H1 (cell line): Measurements from ENCODE around the gene LGALS16. TPM values are rescaled to one million over a fixed set of nuclear protein-coding genes. Genes with fewer than 3 reads are reported as not detected.

Source experiments
- CTCF ChIA-PET: fragments of 300-600 bp; sonication (Branson Sonifier 250); formaldehyde crosslinking; loops from one replicate; lab custom pipeline; 2021; ENCODE audit not compliant: partially characterized antibody; lab: Charles Lee
- POLR2A ChIA-PET: fragments of 300-600 bp; sonication (Branson Sonifier 250); formaldehyde crosslinking; loops from one replicate; lab custom pipeline; 2021; ENCODE audit warnings: inconsistent platforms; ENCODE audit not compliant: partially characterized antibody; lab: Charles Lee
- DNase-seq, 2 experiments: peaks; one replicate each; pipeline versions ENCODE4 v3.0.0 to v3.0.0-alpha.2; 2010 to 2022; ENCODE audit warnings: low spot score in 2 of 2, low read depth in 1 of 2, mixed read lengths in 1 of 2
- FAIRE-seq: peaks from 2 replicates; lab custom pipeline; 2011; peaks lifted over from hg19 to GRCh38; lab: Jason Lieb, UNC
- H2AFZ ChIP-seq: 2 replicates; pipeline ENCODE4 v1.8.1; 2012; ENCODE audit warnings: low read length, inconsistent platforms
- H2AK5ac ChIP-seq: 2 replicates; pipeline ENCODE4 v1.6.1; 2013; ENCODE audit warnings: low read depth, low read length
- H2BK120ac ChIP-seq: replicated peaks from 2 replicates; pipeline ENCODE3; 2013; ENCODE audit warnings: low read depth, low read length, inconsistent platforms
- H2BK12ac ChIP-seq: 2 replicates; pipeline ENCODE4 v1.6.1; 2013; ENCODE audit warnings: low read depth, low read length
- H2BK15ac ChIP-seq: 2 replicates; pipeline ENCODE4 v1.6.1; 2013; ENCODE audit warnings: low read length
- H2BK20ac ChIP-seq: 2 replicates; pipeline ENCODE4 v1.6.1; 2013; ENCODE audit warnings: low read length
- H2BK5ac ChIP-seq: 2 replicates; pipeline ENCODE4 v1.6.1; 2013; ENCODE audit warnings: low read depth, low read length
- H3K14ac ChIP-seq: 2 replicates; pipeline ENCODE4 v1.6.1; 2013; ENCODE audit warnings: inconsistent platforms; ENCODE audit not compliant: insufficient read length
- H3K18ac ChIP-seq: 2 replicates; pipeline ENCODE4 v1.6.1; 2013; ENCODE audit warnings: low read length; ENCODE audit errors: extremely low read depth
- H3K23ac ChIP-seq: 2 replicates; pipeline ENCODE4 v1.6.1; 2013; ENCODE audit warnings: inconsistent platforms; ENCODE audit not compliant: insufficient read length
- H3K23me2 ChIP-seq: 2 replicates; pipeline ENCODE4 v1.6.1; 2013; ENCODE audit warnings: low read depth, low read length
- H3K27ac ChIP-seq: 2 replicates; pipeline ENCODE4 v1.6.1; 2011; ENCODE audit warnings: low read depth, low read length, inconsistent platforms
- H3K27me3 ChIP-seq, 4 experiments: replicated peaks in 1 of 4; 1 replicate in 1 of 4; 2 replicates in 3 of 4; pipeline versions ENCODE4 v1.6.1 to v1.8.1; 2011 to 2013; ENCODE audit warnings: low read length in 3 of 4, mild to moderate bottlenecking in 3 of 4, inconsistent platforms in 2 of 4, mixed read lengths in 2 of 4, moderate library complexity in 1 of 4; ENCODE audit not compliant: control insufficient read depth in 3 of 4, insufficient read depth in 3 of 4; ENCODE audit errors: extremely low read depth in 1 of 4
- H3K36me3 ChIP-seq, 4 experiments: 2 replicates each; pipeline versions ENCODE4 v1.6.1 to v1.8.1; 2011 to 2013; ENCODE audit warnings: mild to moderate bottlenecking in 4 of 4, low read length in 3 of 4, moderate library complexity in 2 of 4, control low read depth in 1 of 4, inconsistent platforms in 1 of 4; ENCODE audit not compliant: insufficient read depth in 4 of 4, control insufficient read depth in 2 of 4
- H3K4ac ChIP-seq: replicated peaks from 2 replicates; pipeline ENCODE3; 2013; ENCODE audit warnings: low read length, low read depth, mixed read lengths, inconsistent platforms; ENCODE audit not compliant: insufficient read length
- H3K4me1 ChIP-seq, 4 experiments: replicated peaks in 1 of 4; 1 replicate in 1 of 4; 2 replicates in 3 of 4; pipeline versions ENCODE4 v1.6.1 to v1.8.1; 2011 to 2013; ENCODE audit warnings: low read length in 3 of 4, inconsistent platforms in 2 of 4, mixed read lengths in 1 of 4; ENCODE audit not compliant: insufficient read depth in 4 of 4, control insufficient read depth in 3 of 4
- H3K4me2 ChIP-seq, 2 experiments: 2 replicates each; pipeline versions ENCODE4 v1.6.1 to v1.8.1; 2011 to 2013; ENCODE audit warnings: low read depth in 2 of 2, low read length in 2 of 2, control low read depth in 1 of 2, inconsistent platforms in 1 of 2, mild to moderate bottlenecking in 1 of 2; ENCODE audit not compliant: insufficient read depth in 1 of 2
- H3K4me3 ChIP-seq, 4 experiments: fragments of 200-600, 300-600 bp in 1 of 4; sonication (generic), shearing (Covaris generic), sonication (Bioruptor Twin) in 1 of 4; 2 replicates each; pipeline versions ENCODE4 v1.5.1 to v1.8.1; 2011 to 2016; ENCODE audit warnings: low read length in 4 of 4, low read depth in 3 of 4, control low read depth in 2 of 4, inconsistent platforms in 2 of 4, mild to moderate bottlenecking in 2 of 4, mixed read lengths in 1 of 4, moderate library complexity in 1 of 4; ENCODE audit not compliant: insufficient read depth in 2 of 4; ENCODE audit errors: extremely low read depth in 1 of 4
- H3K56ac ChIP-seq: replicated peaks from 2 replicates; pipeline ENCODE3; 2013; ENCODE audit warnings: low read depth, mild to moderate bottlenecking, mixed read lengths, low read length, inconsistent platforms; ENCODE audit not compliant: insufficient read length
- H3K79me1 ChIP-seq: 2 replicates; pipeline ENCODE4 v1.6.1; 2013; ENCODE audit warnings: low read depth, low read length, control low read depth
- H3K79me2 ChIP-seq, 2 experiments: 2 replicates each; pipeline versions ENCODE4 v1.6.1 to v1.8.1; 2012 to 2013; ENCODE audit warnings: low read length in 2 of 2, mild to moderate bottlenecking in 2 of 2, inconsistent platforms in 1 of 2; ENCODE audit not compliant: insufficient read depth in 2 of 2, control insufficient read depth in 1 of 2
- H3K9ac ChIP-seq, 4 experiments: replicated peaks in 1 of 4; 1 replicate in 1 of 4; 2 replicates in 3 of 4; pipeline versions ENCODE4 v1.6.1 to v1.8.1; 2011 to 2013; ENCODE audit warnings: low read depth in 3 of 4, low read length in 3 of 4, control low read depth in 2 of 4, mild to moderate bottlenecking in 2 of 4, moderate library complexity in 2 of 4, inconsistent platforms in 1 of 4; ENCODE audit errors: extremely low read depth in 1 of 4
- H3K9me3 ChIP-seq, 2 experiments: 2 replicates each; pipeline versions ENCODE4 v1.6.1 to v1.8.1; 2012 to 2013; ENCODE audit warnings: mild to moderate bottlenecking in 2 of 2, moderate library complexity in 2 of 2, control low read depth in 1 of 2, inconsistent platforms in 1 of 2, low read depth in 1 of 2, low read length in 1 of 2, mixed read lengths in 1 of 2; ENCODE audit not compliant: insufficient read depth in 2 of 2
- H4K20me1 ChIP-seq, 2 experiments: replicated peaks in 1 of 2; 2 replicates each; pipeline versions ENCODE3 to v1.8.1; 2011 to 2013; ENCODE audit warnings: inconsistent platforms in 2 of 2, low read length in 2 of 2, mild to moderate bottlenecking in 1 of 2; ENCODE audit not compliant: insufficient read depth in 2 of 2, control insufficient read depth in 1 of 2
- H4K5ac ChIP-seq: 2 replicates; pipeline ENCODE4 v1.6.1; 2013; ENCODE audit warnings: low read length, low read depth, mixed read lengths, inconsistent platforms; ENCODE audit not compliant: insufficient read length
- H4K8ac ChIP-seq: 2 replicates; pipeline ENCODE4 v1.8.0; 2013; ENCODE audit warnings: mild to moderate bottlenecking, moderate library complexity, low read length, inconsistent platforms; ENCODE audit not compliant: insufficient read depth; ENCODE audit errors: extremely low read depth
- H4K91ac ChIP-seq: replicated peaks from 2 replicates; pipeline ENCODE3; 2013; ENCODE audit warnings: low read length, mixed read lengths, inconsistent platforms; ENCODE audit not compliant: insufficient read length
- EGR1 ChIP-seq: IDR thresholded peaks from 2 replicates; pipeline ENCODE4 v1.6.1; 2011; ENCODE audit warnings: low read depth, low read length, borderline replicate concordance
- JUN ChIP-seq: IDR thresholded peaks from 2 replicates; pipeline ENCODE4 v1.6.1; 2011; ENCODE audit warnings: low read depth, mild to moderate bottlenecking, improper control_type of control experiment, low read length
- KDM1A ChIP-seq: fragments of 200-600, 300-600 bp; sonication (generic); IDR thresholded peaks from 2 replicates; pipeline ENCODE4 v1.7.1; 2016; ENCODE audit warnings: mild to moderate bottlenecking, low read length, borderline replicate concordance
- KDM5A ChIP-seq: fragments of 200-600 bp; IDR thresholded peaks from 2 replicates; pipeline ENCODE4 v1.7.1; 2012; ENCODE audit warnings: mild to moderate bottlenecking, low read length, inconsistent platforms, mixed read lengths
- NANOG ChIP-seq: IDR thresholded peaks from 2 replicates; pipeline ENCODE4 v1.6.1; 2011; ENCODE audit warnings: low read length, low read depth, mild to moderate bottlenecking, inconsistent platforms; ENCODE audit not compliant: insufficient read depth, poor library complexity, severe bottlenecking
- RFX5 ChIP-seq: IDR thresholded peaks from 2 replicates; pipeline ENCODE4 v1.6.1; 2011; ENCODE audit warnings: low read depth, low read length, improper control_type of control experiment, borderline replicate concordance
- SIN3A ChIP-seq, 2 experiments: IDR thresholded peaks in 1 of 2; conservative IDR thresholded peaks in 1 of 2; 2 replicates each; pipeline ENCODE4 v1.6.1; 2011 to 2012; ENCODE audit warnings: low read length in 2 of 2, improper control_type of control experiment in 1 of 2, low read depth in 1 of 2, mild to moderate bottlenecking in 1 of 2
- SIX5 ChIP-seq: IDR thresholded peaks from 2 replicates; pipeline ENCODE4 v1.6.1; 2011; ENCODE audit warnings: mild to moderate bottlenecking, low read depth, low read length
- TEAD4 ChIP-seq: IDR thresholded peaks from 2 replicates; pipeline ENCODE4 v1.6.1; 2012; ENCODE audit warnings: low read depth, low read length, inconsistent platforms, mixed read lengths
- YY1 ChIP-seq: IDR thresholded peaks from 2 replicates; pipeline ENCODE4 v1.6.1; 2011; ENCODE audit warnings: low read depth, mild to moderate bottlenecking, low read length
- ZNF274 ChIP-seq: IDR thresholded peaks from 2 replicates; pipeline ENCODE4 v1.7.0; 2012; ENCODE audit warnings: low read length, borderline replicate concordance; ENCODE audit errors: extremely low read depth
- WGBS, 2 experiments: shearing (Covaris generic) in 1 of 2; methylation state at CpG; one replicate each; pipeline versions ENCODE4 v1.1.6 to v1.1.7; 2013 to 2015; ENCODE audit warnings: low lambda C conversion rate in 2 of 2, mixed read lengths in 2 of 2, inconsistent platforms in 1 of 2, low coverage in 1 of 2, missing lambda C conversion rate in 1 of 2; ENCODE audit not compliant: insufficient replicate concordance in 2 of 2, insufficient coverage in 1 of 2, insufficient read length in 1 of 2; ENCODE audit errors: extremely low coverage in 1 of 2, missing lambda C conversion rate in 1 of 2; 5-methylcytosine and 5-hydroxymethylcytosine counted together
- polyA plus RNA-seq, 7 experiments: library from polyadenylated mRNA; depleted of rRNA in 3 of 7; stranded (reverse) in 5 of 7; unstranded in 2 of 7; fragments of >200 nt in 5 of 7; fragments of 200-250 nt in 2 of 7; gene quantifications; 1 replicate in 5 of 7; 2 replicates in 1 of 7; 4 replicates in 1 of 7; pipeline versions ENCODE4 v1.2.1 to v1.2.3, GENCODE V29; 2011 to 2013; ENCODE audit warnings: missing spikeins in 2 of 7, mixed read lengths in 2 of 7
- total RNA-seq: library from RNA; stranded (reverse); fragmentation: NEBNext Ultra II Directional; extraction: Animal tissue kit (Norgen Biotek cat#: 25700); gene quantifications from 2 replicates; pipeline ENCODE4 v1.2.1, GENCODE V29; 2021
- TF ChIP-seq, protein P1 (sequence below): IDR thresholded peaks from 2 replicates; pipeline ENCODE4 v1.6.1; 2012; ENCODE audit warnings: low read length, inconsistent platforms

LGALS16 gene
- total and polyA plus RNA-seq, 2 of the 8 experiments (the other 6 are each of a cell fraction or from before 2014, with no cell fraction given): not detected

DNA sequence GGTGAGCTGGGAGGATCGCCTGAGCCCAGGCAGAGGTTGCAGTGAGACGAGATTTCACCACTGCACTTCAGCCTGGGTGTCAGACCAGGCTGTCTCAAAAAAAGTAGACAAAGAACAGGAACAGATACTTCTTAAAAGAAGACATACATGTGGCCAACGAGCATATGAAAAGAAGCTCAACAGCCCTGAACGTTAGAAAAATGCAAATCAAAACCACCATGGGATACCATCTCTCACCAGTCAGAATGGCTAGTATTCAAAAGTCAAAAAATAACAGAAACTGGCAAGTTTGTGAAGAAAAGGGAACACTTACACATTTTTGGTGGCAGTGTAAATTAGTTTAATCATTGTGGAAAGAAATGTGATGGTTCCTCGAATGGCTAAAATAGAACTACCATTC lies 45.6 kb downstream of the LGALS16 start:
- Histone ChIP-seq H3K79me2 (no peaks in the 10 kb centered on the region), H3K4ac (no peak overlapping the region), H2BK12ac (no peak overlapping the region), H2AK5ac (no peak overlapping the region), H2BK5ac (no peak overlapping the region), H2BK120ac (no peak overlapping the region), H4K91ac (no peak overlapping the region), H2BK20ac (no peak overlapping the region), H4K8ac (no peak overlapping the region), H3K4me3 (no peak overlapping the region), H3K23me2 (no peaks in the 10 kb centered on the region), H2BK15ac (no peak overlapping the region), H3K79me1 (no peaks in the 10 kb centered on the region), H2AFZ (no peak overlapping the region), H4K20me1 (no peaks in the 10 kb centered on the region), H3K18ac (no peak overlapping the region), H3K27me3 (no peaks in the 10 kb centered on the region), H3K23ac (no peak overlapping the region), H3K56ac (no peak overlapping the region), H3K4me2 (no peak overlapping the region), H3K9me3 (no peaks in the 10 kb centered on the region), H4K5ac (no peak overlapping the region), H3K14ac (no peak overlapping the region), H3K4me1 (no peaks in the 10 kb centered on the region), H3K36me3 (no peaks in the 10 kb centered on the region), H3K9ac (no peak overlapping the region), H3K27ac (no peak overlapping the region)
- DNase-seq (no peak), FAIRE-seq (no peak)
- POLR2A ChIA-PET: interaction anchor here (0.6 kb wide), 1 partner anchor 183 kb away, joined by 3 read pairs; no protein-coding TSS in a partner anchor
- 82% methylated on average over 5 of the region's 5 CpGs; no CpG with 5 or more reads in 1 of the 2 experiments for WGBS, 2 experiments
- CTCF ChIA-PET: interaction anchor here (0.6 to 1.9 kb wide), 4 partner anchors 9 to 92 kb away, joined by 3 to 7 read pairs (median 4); no protein-coding TSS in a partner anchor
- TF ChIP-seq YY1 (no peak), NANOG (no peak), TEAD4 (no peak), EGR1 (no peak), KDM1A (no peak), JUN (no peak), RFX5 (no peak), KDM5A (no peak), SIN3A (conservative IDR thresholded peaks at IDR 0.05 in 1 of 2, IDR thresholded peaks at IDR 0.05 in 1 of 2; ENCODE audit: low read depth in 1 of 2, low read length in 2 of 2) (no peak), ZNF274 (no peak), SIX5 (no peak)
- TF ChIP-seq, protein P1, sequence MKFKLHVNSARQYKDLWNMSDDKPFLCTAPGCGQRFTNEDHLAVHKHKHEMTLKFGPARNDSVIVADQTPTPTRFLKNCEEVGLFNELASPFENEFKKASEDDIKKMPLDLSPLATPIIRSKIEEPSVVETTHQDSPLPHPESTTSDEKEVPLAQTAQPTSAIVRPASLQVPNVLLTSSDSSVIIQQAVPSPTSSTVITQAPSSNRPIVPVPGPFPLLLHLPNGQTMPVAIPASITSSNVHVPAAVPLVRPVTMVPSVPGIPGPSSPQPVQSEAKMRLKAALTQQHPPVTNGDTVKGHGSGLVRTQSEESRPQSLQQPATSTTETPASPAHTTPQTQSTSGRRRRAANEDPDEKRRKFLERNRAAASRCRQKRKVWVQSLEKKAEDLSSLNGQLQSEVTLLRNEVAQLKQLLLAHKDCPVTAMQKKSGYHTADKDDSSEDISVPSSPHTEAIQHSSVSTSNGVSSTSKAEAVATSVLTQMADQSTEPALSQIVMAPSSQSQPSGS: no peak
